ENCODE data around the gene SDC1.

The SDC1 gene

DNA sequence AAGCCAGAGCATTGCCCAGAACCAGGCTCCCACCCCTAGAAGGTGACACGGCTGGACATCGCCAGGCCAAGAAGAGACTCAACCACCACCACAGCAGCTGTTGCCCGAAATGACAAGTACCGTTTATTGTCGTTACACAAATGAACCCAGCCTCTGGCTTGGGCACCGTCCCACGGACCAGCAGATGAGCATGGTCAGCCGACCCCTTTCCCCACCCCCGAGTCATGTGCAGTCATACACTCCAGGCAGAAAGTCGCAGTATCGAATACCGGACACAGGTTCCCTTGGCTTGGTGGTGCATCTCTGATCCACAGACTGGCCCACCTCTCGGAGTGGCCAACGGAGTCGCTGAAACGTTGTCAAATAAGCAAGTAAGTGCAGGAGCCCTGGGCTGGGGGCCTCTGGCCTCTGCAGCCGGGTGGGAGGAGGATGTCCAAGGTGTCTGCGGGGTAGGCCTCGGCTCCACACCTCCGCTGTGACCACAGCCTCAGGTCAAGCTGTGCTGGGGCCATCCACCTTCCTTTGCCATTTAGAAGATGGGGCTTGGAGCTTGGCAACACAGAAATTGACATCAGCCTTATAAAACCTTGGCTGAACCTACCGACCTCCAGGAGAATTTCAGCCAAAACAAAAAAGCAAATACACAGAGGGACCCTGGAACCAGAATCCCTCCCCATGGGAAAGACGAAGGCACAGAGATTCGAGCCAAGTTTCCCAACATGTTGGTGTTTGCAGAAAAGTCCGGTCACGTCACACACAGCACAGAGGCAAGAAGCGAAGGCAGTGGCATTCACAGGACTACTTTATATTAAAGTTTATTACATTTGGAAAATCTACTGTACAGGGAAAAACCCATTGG lies 24.0 kb downstream of the SDC1 start:
- H3K4me3 ChIP-seq (ENCODE audit: low read length) = no peak overlapping the region
- TF ChIP-seq, protein P1, sequence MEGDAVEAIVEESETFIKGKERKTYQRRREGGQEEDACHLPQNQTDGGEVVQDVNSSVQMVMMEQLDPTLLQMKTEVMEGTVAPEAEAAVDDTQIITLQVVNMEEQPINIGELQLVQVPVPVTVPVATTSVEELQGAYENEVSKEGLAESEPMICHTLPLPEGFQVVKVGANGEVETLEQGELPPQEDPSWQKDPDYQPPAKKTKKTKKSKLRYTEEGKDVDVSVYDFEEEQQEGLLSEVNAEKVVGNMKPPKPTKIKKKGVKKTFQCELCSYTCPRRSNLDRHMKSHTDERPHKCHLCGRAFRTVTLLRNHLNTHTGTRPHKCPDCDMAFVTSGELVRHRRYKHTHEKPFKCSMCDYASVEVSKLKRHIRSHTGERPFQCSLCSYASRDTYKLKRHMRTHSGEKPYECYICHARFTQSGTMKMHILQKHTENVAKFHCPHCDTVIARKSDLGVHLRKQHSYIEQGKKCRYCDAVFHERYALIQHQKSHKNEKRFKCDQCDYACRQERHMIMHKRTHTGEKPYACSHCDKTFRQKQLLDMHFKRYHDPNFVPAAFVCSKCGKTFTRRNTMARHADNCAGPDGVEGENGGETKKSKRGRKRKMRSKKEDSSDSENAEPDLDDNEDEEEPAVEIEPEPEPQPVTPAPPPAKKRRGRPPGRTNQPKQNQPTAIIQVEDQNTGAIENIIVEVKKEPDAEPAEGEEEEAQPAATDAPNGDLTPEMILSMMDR (conservative IDR thresholded peaks at IDR 0.05; ENCODE audit: low read depth, low read length) = no peak
- DNase-seq (ENCODE audit: low read depth) = no peak

DNA sequence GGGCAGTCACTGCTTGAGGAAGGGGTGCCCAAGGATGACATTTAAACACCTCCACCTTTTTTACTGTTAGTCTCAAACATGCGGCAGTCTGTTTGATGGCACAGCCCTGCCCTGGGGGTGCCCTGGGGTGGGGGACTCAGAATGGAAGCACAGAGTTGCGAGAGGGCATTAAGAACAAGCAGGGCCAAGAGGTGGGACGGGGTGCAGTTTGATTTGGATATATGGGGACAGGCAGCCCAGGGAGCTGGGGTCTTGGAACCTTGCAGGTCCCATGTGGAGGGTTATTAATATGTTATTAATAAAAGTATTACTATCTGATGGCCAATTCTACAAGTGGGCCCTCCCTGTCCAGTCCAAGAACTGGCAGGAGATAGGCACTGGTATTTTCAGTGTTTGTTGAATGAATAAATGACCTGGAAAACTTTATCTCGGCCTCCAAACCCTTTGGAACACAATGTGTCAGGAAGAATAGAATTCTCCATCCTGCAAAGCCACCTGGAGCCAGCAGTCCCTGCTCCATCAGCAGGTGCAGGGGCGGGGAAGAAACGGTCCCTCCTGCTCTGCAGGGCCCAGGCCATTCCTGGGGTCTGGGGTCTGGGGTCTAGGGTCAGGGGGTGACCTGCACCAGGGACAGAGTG lies 25.2 kb downstream of the SDC1 start:
- TF ChIP-seq, protein P1 (conservative IDR thresholded peaks at IDR 0.05; ENCODE audit: low read depth, low read length) = no peak
- no peak overlapping the region for H3K4me3 ChIP-seq (ENCODE audit: low read length)
- DNase-seq (ENCODE audit: low read depth) = no peak

- DNase-seq (ENCODE audit: low read depth) = no peak
- TF ChIP-seq, protein P1 (conservative IDR thresholded peaks at IDR 0.05; ENCODE audit: low read depth, low read length) = no peak
- no peak overlapping the region for H3K4me3 ChIP-seq (ENCODE audit: low read length)
Measured at GRCh38 chr2:20198796-20199632, 25.9 kb downstream of the SDC1 start.

DNA sequence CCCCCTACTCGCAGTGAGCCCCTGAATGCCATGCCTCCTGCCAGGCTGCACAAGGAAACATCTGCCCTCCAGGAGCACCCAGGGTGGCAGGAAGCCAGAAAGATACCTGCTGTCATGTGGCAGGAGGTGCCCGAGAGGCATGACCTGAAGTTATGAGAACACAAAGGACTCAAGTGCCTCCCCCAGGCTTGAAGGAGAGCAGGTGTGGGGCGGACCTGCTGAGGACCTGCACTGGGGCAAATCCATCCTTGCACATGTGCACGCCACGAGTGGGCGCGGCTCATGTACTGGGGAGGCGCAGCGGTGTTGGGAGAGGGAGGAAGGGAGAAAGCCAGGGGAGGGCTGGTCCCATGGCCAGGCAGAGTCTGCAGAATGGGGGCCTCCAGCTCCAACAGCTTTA lies 26.9 kb downstream of the SDC1 start:
- TF ChIP-seq, protein P1 (conservative IDR thresholded peaks at IDR 0.05; ENCODE audit: low read depth, low read length) = no peak
- H3K4me3 ChIP-seq (ENCODE audit: low read length) = no peak overlapping the region
- DNase-seq (ENCODE audit: low read depth) = no peak

GRCh38 chr2:20197192-20197591 lies 27.7 kb downstream of the SDC1 start:
- DNase-seq (ENCODE audit: low read depth) = no peak
- TF ChIP-seq, protein P1 (conservative IDR thresholded peaks at IDR 0.05; ENCODE audit: low read depth, low read length) = no peak
- no peak overlapping the region for H3K4me3 ChIP-seq (ENCODE audit: low read length)

DNA sequence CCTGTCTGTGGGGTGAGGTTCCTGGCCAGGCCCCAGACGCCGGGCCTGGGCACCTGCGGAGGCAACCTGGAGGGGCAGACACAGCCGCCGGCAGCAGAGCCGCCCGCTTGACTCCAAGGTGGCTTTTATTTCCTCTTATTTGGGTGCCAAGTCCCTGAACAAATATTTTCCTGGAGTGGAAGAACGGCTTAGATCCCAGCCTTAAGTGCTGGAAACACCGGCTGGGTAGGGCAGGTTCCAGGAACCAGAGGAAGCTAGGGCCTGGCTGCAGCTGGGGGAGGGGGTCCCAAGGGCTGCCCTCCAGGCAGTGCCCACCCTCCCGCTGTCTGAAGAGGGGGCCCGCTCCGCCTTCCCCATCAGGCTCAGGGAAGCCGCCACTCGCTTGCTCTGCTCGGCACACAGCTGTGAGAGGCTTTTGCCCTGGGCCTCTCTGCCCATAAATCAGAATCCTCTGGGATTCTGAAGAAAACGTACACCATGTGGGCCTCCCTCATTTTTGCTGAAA lies 28.2 kb downstream of the SDC1 start:
- TF ChIP-seq, protein P1 (conservative IDR thresholded peaks at IDR 0.05; ENCODE audit: low read depth, low read length) = no peak
- no peak overlapping the region for H3K4me3 ChIP-seq (ENCODE audit: low read length)
- DNase-seq (ENCODE audit: low read depth) = no peak

Measured in retinal pigment epithelial cell (primary cell).